ENCODE data around the gene PLSCR5.

- TF ChIP-seq REST (IDR thresholded peaks at IDR 0.05; ENCODE audit: insufficient read depth in 1 of 2, low read depth in 2 of 2, low read length in 1 of 2) (no peak), CTCF (IDR thresholded peaks at IDR 0.05) (no peak), POLR2AphosphoS5 (IDR thresholded peaks at IDR 0.05; ENCODE audit: low read depth, low read length) (no peak), SIN3A (IDR thresholded peaks at IDR 0.05; ENCODE audit: borderline replicate concordance, insufficient read depth, low read depth, low read length) (no peak), TCF7L2 (IDR thresholded peaks at IDR 0.05; ENCODE audit: low read depth, low read length) (no peak)
Measured at GRCh38 chr3:146646261-146646660, 41.1 kb upstream of the PLSCR5 start.

Data from Panc1 (cell line).